CD4-positive, alpha-beta T cell treated with Interleukin-2 at 100 ng/mL for 4 hours (primary cell): ENCODE data around the gene RABGAP1L.

Experiments
- DNase-seq: peaks from one replicate; pipeline ENCODE4 v3.0.0-alpha.2; 2020; ENCODE audit warnings: low spot score

Gene RABGAP1L

GRCh38 chr1:174968750-174969244 lies 809.5 kb downstream of the RABGAP1L start:
- DNase-seq, result peak; percentile 86

- DNase-seq, result no peak
Measured at GRCh38 chr1:174969977-174970376, 810.7 kb downstream of the RABGAP1L start.

GRCh38 chr1:174971466-174971865 lies 812.1 kb downstream of the RABGAP1L start:
- DNase-seq, result no peak

- no peak for DNase-seq
Measured at GRCh38 chr1:174971902-174972301, 812.6 kb downstream of the RABGAP1L start.

GRCh38 chr1:174974711-174975119 lies 815.4 kb downstream of the RABGAP1L start:
- no peak for DNase-seq

GRCh38 chr1:174975764-174976163 lies 816.4 kb downstream of the RABGAP1L start:
- no peak for DNase-seq

GRCh38 chr1:174976436-174977108 lies 817.3 kb downstream of the RABGAP1L start:
- DNase-seq, result no peak

GRCh38 chr1:174982971-174983689 lies 823.8 kb downstream of the RABGAP1L start:
- DNase-seq, result peak; percentile 74

GRCh38 chr1:174984952-174985351 lies 825.6 kb downstream of the RABGAP1L start:
- no peak for DNase-seq

GRCh38 chr1:174988539-174988938 lies 829.2 kb downstream of the RABGAP1L start:
- no peak for DNase-seq

GRCh38 chr1:174988986-174989385 lies 829.7 kb downstream of the RABGAP1L start:
- DNase-seq, result no peak

GRCh38 chr1:174989536-174990220 lies 830.4 kb downstream of the RABGAP1L start:
- DNase-seq, result no peak

- DNase-seq, result peak; percentile 40
Measured at GRCh38 chr1:174990382-174990999, 831.2 kb downstream of the RABGAP1L start.

GRCh38 chr1:174991473-174991872 lies 832.2 kb downstream of the RABGAP1L start:
- no peak for DNase-seq

- DNase-seq, result no peak
Measured at GRCh38 chr1:174995121-174995520, 835.8 kb downstream of the RABGAP1L start.

GRCh38 chr1:174995916-174996315 lies 836.6 kb downstream of the RABGAP1L start:
- DNase-seq, result no peak

- DNase-seq, result no peak
Measured at GRCh38 chr1:174996476-174996875, 837.2 kb downstream of the RABGAP1L start.

GRCh38 chr1:174997041-174997440 lies 837.7 kb downstream of the RABGAP1L start:
- no peak for DNase-seq

- DNase-seq, result peak; percentile 81
Measured at GRCh38 chr1:174998569-174999215, 839.4 kb downstream of the RABGAP1L start.

- DNase-seq, result peak; percentile 99
Measured at GRCh38 chr1:174999216-174999935, 840.1 kb downstream of the RABGAP1L start.
